HTR-8/SVneo (cell line): ENCODE data around the gene SOS1.
A peak's percentile ranks its signal among the peaks of the same experiment; 100 is the strongest.
"Not testable (repeated sequence)": the region's sequence is repeated elsewhere in the genome, so short reads cannot be mapped to it uniquely, and the experiment has no call there.

Source experiments
- DNase-seq: peaks from one replicate; pipeline ENCODE4 v3.0.0; 2011; ENCODE audit warnings: low spot score, mixed read lengths; ENCODE audit not compliant: insufficient read length
- FAIRE-seq: peaks from 2 replicates; lab custom pipeline; 2011; peaks lifted over from hg19 to GRCh38; lab: Jason Lieb, UNC

The SOS1 gene

DNA sequence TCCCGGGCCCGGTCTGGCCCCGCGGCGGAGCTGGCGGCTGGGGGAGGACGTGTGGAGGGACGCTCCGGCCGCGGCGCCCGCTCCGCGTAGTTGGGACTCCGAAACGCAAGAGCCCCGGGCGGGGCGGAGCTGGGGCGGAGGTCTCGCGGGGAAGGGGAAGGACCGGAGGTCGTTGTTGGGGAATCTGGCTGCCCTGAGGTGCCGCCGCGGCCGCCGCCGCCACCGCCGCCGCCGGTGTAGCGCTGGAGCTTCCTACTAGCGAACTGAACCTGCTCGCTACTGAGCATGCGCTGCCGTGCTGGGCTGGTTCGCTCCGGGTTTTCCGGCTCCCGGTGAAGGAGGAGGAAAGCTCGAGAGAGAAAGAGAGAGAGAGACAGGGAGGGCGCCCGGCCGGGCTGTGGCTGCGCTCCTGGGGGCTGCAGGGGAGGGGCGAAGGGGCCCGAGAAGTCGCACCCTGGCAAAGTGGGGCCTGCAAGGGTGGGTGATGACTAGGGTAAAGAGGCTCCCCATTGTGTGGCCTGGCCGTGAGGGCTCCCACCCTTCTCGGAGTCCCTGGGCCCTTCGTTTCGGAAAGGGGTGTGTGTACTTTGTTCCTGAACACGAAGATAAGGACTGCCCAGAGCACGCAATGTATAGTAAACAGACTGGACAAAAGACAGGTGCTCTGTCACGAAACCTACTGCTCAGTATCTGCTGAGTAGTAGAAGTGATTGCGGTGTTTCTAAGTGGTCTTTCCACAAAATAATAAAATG lies at the start of gene SOS1:
TSS of gene SOS1 (minus strand) at position 281 of the 752 bp plus-strand sequence. CDS start 629 bp downstream, outside the sequence.
- FAIRE-seq (no peak), DNase-seq (peak; percentile 97)

DNA sequence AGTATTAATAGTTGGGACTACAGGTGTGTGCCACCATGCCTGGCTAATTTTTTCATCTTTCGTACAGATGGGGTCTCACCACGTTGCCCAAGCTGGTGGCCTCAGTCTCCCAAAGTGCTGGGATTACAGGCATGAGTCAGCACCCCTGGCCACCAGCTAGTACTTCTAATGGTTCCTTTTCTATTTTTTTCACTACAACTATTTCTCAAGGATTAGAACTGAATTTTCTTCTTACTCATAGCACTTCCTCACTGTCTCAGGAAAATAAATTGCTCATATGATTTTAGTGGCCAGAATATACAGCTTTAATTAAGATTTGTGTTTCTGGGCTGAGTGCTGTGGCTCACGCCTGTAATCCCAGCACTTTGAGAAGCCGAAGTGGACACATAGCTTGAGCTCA lies 43.2 kb upstream of the SOS1 start:
- FAIRE-seq (no peak), DNase-seq (no peak)

DNA sequence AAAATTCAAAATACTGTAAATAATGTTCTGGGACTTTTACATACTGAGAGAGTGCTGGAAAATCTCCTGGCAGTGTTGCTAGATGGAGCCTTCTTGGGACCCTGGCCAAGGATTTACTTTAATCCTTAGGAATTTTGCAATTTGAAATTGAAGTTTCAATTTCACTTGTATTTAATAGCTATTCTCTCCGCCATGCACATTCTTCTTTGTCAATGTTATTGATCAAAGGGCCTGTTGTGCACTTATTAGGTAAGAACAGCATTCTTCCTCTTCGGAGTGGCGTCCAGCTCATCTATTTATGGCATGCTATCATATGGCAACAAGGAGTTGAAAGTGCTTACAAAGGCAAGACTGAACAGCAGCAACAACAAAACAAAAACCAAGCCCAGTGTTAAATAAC lies 40.1 kb upstream of the SOS1 start:
- DNase-seq (no peak), FAIRE-seq (no peak)

DNA sequence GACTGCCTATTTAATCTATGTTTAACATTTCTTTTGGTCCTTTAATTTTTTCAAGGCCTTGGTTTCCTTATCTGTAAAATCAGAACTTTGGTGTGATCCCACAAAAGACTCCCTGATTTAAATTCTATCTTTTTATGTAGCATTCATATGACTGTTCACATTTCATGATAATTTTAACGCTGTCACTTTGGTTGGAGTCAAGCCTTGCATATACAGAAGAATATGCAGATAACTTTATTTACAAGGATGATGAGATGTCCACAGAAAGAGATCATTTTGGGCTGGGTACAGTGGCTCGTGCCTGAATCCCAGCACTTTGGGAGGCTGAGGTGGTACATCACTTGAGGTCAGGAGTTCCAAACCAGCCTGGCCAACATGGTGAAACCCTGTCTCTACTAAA lies 38.4 kb upstream of the SOS1 start:
- FAIRE-seq, result no peak

DNA sequence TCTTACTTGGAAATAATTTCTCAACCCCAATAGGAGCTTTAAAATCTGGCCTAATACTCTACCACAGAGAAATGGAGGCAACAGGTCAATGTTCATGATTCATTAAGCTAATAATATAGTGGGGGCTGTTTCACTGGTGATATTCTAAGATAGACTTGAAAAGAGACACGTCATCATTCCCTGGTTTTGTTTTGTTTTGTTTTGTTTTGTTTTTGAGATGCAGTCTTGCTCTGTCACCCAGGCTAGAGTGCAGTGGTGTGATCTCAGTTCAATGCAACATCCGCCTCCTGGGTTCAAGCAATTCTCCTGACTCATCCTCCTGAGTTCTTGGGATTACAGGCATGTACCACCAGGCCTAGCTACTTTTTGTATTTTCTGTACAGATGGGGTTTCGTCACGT lies 37.5 kb upstream of the SOS1 start:
- FAIRE-seq (no peak), DNase-seq (no peak)

More for the DNA sequence above, 38.4 kb upstream of the SOS1 start:
- DNase-seq, result no peak

DNA sequence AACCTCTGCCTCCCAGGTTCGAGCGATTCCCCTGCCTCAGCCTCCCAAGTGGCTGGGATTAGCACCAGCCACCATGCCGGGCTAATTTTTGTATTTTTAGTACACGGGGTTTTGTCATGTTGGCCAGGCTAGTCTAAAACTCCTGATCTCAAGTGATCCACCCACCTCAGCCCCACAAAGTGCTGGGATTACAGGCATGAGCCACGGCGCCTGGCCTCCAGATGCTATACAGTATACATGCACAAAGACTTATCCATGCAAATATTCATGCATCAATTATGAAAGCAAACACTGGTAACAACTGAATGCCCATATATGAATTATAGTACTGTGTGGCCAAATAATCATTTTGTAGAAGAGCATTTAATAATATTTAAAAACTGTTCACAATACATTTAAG lies 36.0 kb upstream of the SOS1 start:
- FAIRE-seq (no peak), DNase-seq (no peak)

DNA sequence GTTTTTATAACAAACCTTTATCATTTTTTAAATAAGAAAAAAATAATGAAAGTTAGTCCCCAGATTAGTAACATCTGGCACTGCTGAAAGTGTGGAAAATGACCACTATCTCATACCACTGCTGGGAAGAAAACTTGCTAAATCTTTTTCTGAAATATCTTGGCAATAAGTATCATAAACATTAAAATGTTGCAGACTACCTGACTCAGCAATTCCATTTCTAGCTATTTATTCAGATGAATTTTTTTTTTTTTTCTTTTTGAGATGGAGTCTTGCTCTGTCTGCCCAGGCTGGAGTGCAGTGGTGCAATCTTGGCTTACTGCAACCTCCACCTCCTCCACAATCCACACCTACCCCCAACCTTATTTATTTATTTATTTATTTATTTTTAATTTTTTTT lies 35.3 kb upstream of the SOS1 start:
- no peak for FAIRE-seq
- DNase-seq, result no peak

DNA sequence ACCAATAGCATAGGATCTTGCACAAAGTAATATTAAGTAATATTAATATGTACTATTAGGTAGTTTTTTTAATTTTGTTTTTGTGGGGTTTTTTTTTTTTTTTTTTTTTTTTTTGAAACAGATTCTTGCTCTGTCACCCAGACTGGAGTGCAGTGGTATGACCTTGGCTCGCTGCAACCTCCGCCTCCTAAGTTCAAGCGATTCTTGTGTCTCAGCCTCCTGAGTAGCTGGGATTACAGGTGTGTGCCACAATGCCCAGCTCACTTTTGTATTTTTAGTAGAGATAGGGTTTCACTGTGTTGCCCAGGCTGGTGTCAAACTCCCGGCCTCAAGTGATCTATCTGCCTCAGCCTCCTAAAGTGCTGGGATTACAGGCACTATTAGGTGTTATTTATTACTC lies 34.7 kb upstream of the SOS1 start:
- DNase-seq, FAIRE-seq: not testable (repeated sequence)

DNA sequence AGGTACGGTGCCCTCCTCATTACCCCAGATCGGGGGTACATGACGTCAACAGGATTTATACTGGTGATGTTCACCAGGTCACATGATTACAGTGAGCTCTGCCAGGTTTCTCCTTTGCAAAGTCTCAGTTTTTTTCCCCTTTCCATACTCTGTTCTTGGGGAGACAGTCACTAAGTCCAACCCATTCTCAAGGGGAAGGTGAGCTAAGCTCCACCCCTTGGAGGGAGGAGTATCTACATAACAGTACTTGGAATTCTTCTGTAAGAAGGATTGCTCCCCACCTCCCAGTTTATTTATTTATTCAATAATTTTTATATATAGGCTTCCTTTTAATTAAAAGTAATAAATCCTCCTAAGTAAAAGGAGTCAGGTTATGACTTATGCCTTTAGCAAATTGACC lies 34.1 kb upstream of the SOS1 start:
- DNase-seq (no peak), FAIRE-seq (no peak)

DNA sequence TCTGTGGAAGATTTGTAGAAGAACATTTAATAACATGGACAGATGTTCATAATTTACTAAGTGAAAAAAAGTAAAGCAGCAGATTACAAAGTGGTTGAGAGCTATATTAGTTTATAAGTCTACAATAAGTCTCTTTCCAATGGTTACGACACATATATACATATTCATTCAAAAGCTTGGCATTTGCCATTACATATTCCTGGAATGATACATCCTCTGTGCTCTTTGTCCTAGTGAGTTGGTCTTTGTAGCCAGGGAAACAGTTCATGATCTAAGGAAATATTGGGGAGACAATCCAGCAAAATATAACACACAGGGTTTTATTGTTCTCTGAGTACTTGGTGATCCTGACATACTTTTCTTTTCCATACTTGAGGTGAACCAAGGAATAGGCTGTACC lies 32.5 kb upstream of the SOS1 start:
- no peak for DNase-seq
- FAIRE-seq, result no peak

DNA sequence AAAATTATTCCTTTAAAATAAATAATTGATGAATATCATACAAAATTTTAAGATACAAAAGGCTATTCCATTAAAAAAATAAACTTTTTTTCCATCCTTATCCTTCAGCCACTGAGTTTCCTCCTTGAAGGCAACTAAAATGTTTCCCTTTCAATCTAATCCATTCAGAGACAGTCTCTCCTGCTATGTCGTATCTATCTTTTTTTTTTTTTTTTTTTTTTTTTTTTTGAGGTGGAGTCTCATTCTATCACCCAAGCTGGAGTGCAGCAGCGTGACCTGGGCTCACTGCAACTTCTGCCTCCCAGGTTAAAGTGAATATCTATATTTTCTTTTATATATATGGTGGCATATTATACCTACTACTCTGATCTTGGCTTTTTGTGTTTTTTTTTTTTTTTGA lies 31.7 kb upstream of the SOS1 start:
- FAIRE-seq, result no peak
- DNase-seq, result no peak

DNA sequence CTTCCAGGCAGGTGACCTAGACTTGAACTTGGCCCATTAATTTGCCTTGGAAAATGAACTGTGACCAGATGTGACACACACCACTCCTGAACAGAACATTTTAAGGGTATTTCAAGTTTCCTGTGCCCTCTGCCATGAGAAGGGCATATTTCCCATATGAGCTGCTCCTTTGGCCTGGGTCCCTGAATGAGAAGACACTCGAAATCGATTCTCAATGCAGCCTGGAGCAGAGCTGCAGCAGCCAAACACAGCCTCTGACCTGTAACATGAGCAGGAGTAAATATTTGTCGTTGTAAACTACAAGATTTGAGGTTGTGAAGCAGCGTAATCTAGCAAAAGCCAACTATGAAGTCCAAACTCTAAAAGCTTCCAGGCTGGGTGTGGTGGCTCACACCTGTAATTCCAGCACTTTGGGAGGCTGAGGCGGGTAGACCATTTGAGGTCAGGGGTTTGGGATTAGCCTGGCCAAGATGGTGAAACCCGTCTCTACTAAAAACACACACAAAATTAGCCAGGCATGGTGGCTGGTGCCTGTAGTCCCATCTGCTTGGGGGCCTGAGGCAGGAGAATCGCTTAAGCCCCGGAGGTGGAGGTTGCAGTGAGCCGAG lies 30.1 kb upstream of the SOS1 start:
- DNase-seq (no peak), FAIRE-seq (no peak)

DNA sequence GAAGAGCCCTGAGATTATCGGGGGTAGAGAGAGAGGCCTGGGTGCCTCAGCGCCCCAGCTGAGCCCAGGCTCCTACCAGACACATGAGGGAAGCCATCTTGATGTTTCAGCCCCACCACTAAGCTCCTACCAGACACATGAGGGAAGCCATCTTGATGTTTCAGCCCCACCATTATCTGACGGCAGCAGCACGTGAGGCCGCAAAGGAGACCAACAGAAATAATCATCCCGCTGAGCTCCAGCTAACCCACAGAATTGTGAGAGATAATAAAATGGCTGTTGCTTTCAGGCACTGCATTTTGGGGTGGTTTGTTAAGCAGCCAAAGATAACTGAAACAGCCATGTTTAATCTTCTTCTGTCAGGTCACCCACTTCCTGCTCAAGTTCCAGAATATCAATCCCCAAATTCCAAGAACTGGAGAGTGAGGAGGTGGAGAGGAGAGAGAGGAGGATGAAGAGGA lies 29.3 kb upstream of the SOS1 start:
- DNase-seq, result no peak
- no peak for FAIRE-seq

DNA sequence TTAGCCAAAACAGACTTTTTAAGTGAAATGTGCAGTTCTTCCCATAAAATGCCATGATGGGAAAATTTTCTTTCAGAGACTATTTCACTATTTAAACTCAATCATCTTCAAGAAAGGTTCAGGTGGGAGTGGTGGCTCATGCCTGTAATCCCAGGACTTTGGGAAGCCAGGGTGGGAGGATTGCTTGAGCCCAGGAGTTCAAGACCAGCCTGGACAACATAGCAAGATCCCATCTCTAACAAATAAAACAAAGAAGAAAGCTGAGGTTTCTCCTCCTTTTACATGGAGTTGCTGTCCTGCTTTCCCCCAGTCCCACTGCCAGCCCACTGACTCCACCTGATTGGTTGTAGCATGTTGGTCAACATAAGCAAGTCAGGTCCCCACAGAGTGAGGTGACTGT lies 25.8 kb upstream of the SOS1 start:
- no peak for DNase-seq
- no peak for FAIRE-seq

DNA sequence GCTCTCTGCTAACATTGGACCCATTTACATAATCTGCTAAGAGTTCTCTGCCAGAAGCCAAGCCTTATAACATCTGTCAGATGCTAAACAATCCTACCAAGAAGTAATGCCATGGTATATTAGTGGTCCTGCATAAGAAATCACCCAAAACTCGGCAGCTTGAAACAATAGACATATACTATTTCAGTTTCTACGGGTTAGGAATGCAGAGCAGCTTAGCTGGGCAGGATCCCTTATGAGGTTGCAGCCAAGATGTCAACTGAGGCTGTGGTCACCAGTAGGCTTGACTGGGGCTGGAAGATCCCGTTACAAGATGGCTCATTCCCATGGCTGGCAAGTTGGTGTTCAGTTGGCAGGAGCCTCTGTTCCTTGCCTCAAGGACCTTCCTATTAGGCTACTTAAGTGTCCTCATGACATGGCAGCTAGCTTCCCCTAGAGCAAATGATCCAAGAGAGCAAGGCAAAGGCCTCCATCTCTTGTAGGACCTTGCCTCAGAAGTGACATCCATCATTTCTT lies 25.1 kb upstream of the SOS1 start:
- FAIRE-seq (no peak), DNase-seq (no peak)

DNA sequence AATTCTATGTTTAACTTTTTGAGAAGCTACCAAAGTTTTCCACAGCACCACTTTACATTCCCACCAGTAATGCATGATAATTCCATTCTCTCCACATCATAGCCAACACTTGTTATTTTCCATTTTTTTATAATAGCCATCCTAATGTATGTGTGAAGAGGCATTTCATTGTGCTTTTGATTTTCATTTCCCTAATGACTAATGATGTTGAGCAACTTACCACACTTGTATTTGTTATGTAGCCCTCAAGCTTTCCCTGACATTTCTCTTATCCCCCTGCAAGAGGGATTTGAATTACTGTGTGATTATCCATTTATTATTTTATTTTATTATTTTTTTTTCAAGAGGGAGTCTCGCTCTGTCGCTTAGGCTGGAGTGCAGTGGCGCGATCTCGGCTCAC lies 23.6 kb upstream of the SOS1 start:
- no peak for DNase-seq
- no peak for FAIRE-seq

DNA sequence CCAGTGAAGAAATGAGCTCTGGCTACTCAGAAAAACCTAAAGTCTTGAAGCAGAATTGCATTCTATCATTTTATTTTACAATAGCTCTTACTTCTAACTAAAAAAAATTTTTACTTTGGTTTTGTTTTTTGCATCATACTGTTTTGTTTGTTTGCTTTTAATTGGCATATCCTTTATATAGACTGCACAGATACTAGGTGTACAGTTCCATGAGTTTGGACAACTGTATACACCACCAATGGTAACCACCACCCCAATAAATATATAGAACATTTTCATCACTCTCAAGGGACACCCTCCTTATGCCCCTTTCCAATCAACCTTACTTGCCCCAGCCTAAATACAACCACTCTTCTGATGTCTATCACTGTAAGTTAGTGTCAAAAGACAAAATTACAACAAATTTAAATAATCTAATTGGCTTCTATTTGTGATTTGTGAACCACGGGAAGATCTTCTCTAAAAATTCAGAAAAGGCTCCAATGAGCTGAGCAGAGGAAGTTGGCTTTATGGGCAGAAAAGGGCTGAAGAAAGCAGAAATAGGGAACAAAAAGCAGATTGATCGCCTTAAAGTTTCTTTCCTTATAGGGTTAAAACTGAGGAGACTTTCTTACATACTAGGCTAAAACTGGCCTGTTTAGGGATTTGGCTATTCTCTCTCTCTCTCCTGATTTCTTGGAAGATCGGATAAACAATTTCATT lies 22.2 kb upstream of the SOS1 start:
- no peak for FAIRE-seq
- DNase-seq, result no peak

DNA sequence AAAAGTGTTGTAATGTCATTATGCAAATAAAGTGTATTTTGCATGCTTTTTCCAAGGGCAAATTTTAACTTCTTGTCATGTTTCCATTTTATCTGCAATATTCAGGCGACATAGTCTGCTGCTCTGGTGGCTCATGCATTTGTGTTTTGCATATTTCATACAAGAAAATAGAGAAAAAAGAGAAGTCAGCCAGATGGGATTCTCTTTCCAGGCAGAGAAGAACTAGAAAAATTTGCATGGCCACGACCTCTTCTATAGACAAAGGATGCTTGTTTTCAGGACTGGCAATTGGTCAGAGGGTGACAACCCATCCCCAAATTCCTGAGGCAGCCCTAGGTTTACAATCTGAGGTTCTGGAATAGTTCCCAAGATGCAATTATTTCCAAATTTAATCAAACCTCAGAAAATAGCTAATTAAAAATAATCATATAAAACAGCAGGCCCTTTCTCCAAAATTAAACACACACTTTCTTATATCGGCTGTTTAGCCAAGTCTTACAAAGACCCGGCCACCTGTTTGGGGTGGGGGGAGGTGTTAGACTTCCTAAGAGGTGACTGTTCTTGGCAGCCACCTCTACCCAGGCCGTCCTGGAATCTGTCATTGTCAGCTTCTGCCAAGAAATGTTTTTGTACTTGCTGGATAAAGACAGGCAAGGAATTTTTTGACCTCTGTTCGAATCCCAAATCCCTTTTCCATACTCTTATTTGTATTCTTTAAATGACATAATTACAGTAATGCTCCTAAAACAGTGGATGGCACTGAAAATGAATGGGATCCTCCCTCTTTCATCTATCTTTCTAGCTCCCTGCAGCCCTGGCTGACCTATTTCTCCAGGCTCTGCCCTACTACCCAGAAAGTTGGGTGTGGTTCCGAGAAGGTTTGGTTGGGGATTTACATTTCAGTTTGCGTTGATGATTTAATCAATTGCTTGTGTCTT lies 20.8 kb upstream of the SOS1 start:
- DNase-seq (no peak), FAIRE-seq (no peak)

DNA sequence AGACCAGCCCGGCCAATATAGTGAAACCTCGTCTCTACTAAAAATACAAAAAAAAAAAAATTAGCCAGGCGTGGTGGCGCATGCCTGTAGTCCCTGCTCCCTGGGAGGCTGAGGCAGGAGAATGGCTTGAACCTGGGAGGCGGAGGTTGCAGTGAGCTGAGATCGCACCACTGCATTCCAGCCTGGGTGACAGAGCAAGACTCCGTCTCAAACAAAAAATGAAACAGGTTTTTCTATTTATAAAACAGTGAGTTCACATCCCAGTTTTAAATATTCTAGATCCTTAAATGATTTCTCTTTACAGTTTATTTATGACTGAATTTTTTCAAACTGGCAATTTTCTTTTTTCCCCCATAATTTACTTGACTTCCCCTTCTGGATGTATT lies 20.1 kb upstream of the SOS1 start:
- FAIRE-seq, DNase-seq: not testable (repeated sequence)

DNA sequence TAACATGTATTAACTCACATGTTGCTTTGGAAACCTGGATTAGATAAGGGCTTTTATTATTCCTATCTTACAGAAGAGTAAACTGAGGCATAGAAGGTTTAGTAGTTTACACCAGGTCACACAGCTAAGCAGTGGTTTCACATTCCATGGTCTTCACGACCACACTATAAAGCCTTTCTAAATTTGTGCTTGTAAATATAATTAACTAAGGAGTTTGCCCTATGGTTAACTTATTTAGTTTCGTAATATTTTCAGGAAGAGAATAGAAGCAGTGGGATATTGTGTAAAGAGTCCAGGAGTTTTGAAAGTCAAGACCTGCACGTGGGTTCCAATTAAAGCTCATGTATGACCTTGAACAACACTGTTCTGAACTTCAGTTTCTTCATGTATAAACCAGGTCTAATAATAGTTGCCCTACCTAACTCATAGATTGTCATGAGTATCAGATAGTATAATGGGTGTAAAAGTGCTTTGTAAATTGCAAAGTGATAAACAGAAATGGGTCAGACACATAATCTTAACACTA lies 19.5 kb upstream of the SOS1 start:
- no peak for DNase-seq
- FAIRE-seq, result no peak
